Measurements from ENCODE around the gene PSPN.

- TF ChIP-seq CTCF (IDR thresholded peaks at IDR 0.05) (no peak), POLR2AphosphoS5 (IDR thresholded peaks at IDR 0.05) (no peak), POLR2A (IDR thresholded peaks at IDR 0.05) (no peak)
These were observed 872 bp downstream of the PSPN start for GRCh38 chr19:6374711-6375410.

Data from transverse colon (tissue), 4 donors.